ENCODE measurements around the gene ADM. TPM values are rescaled to one million over a fixed set of nuclear protein-coding genes. Genes with fewer than 3 reads are reported as not detected.

The ADM gene, protein sequence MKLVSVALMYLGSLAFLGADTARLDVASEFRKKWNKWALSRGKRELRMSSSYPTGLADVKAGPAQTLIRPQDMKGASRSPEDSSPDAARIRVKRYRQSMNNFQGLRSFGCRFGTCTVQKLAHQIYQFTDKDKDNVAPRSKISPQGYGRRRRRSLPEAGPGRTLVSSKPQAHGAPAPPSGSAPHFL
- 696 and 1,020 TPM in 2 replicates for total RNA-seq

DNA sequence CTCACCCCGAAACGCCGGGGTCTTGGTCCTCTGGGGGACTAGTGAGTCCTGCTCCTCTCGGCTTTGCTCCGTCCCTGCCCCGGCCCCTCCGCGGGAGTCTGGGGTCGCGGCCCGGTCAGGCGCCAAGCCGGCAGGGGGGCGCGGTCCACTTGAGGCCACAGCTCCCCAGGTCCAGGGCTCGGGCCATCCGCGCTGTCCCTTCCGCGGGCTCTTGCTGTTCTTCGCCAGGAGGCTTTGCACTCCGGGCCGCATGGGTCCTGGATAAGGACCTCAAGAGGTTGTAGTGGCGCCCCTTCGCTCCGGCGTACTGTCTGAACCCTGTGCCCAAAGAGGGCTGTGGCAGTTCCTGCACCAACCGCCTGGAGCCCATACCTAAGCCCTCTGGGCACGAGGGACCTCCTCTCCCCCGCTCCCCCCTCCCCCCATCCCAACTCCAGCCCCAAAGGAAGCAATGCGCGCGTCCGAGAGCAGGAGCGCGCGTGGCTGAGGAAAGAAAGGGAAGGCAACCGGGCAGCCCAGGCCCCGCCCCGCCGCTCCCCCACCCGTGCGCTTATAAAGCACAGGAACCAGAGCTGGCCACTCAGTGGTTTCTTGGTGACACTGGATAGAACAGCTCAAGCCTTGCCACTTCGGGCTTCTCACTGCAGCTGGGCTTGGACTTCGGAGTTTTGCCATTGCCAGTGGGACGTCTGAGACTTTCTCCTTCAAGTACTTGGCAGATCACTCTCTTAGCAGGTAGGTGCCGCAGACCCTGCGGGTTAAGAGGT lies at the start of gene ADM:
ADM (plus strand) TSS at position 579 of the 767 bp plus-strand sequence. CDS start 628 bp downstream, outside the sequence.

DNA sequence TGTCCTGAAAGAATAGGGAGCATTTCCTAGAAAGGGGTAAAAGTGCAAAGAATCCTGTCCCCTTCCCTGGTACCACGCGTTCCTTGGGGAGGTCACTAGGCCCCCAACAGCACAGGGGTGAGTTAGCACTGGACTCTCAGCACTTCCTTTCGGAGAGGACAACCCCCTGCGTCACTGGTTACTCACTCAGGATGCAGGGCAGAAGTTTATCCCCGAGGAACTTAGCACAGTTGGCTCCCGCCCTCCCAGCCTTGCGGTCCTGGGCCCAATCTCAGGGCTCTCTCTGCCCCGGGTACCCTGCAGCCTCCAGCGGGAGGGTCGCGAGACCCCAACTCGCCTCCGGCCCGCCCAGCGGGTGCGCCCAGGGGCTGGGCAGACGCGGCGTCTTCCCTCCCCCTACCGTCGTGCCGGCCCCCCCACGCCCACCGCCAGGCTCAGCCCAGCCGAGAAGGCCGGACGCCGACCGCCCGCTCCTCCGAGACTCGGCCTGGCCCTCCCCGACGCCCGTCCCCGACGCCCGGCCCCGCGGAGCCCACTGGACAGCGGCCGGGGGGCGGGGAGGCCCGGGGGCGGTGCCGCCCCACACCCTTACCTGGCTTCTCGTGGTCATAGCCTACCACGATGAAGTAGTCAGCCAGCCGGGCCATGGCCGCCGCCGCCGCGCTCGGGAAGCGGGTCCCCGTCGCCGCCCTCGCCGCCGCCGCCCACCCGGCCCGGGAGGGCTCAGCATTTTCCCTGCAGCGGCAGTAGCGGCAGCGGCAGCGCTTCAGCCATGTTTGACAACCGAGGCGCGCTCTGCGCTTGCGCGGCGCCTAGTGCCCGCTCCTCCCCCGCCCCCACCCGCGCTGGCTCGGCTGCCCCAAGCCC lies 11.2 kb upstream of the ADM start, which contains the start of gene SBF2:
SBF2 (minus strand) TSS at position 797 of the 867 bp plus-strand sequence; CDS start at position 647, 150 bp downstream.

Other genes starting within 250 kb of the ADM start
- gene SBF2, start 10.9 kb upstream of the ADM start, total RNA-seq, result 19.3 and 25.5 TPM in 2 replicates
- gene AMPD3, start 150.2 kb downstream of the ADM start, total RNA-seq, result 3.2 and 4.5 TPM in 2 replicates
- gene RNF141, start 236.1 kb downstream of the ADM start, total RNA-seq, result 19.1 and 24.8 TPM in 2 replicates